Stimulated activated CD4-positive, alpha-beta T cell treated with anti-CD3 and anti-CD28 coated beads, Interleukin-4, amount 100 ng/mL, for 1 hour (primary cell): ENCODE results near the gene PPP1R14B.
"Not testable (repeated sequence)": the region's sequence is repeated elsewhere in the genome, so short reads cannot be mapped to it uniquely, and the experiment has no call there.

ENCODE experiments used
- DNase-seq: peaks from one replicate; pipeline ENCODE4 v3.0.0-alpha.2; 2020

The PPP1R14B gene

GRCh38 chr11:64260147-64260708 lies 13.5 kb upstream of the PPP1R14B start:
- no peak for DNase-seq

GRCh38 chr11:64259533-64260067 lies 12.9 kb upstream of the PPP1R14B start:
- DNase-seq: no peak

- no peak for DNase-seq
These were observed 12.3 kb upstream of the PPP1R14B start for GRCh38 chr11:64258946-64259532.

GRCh38 chr11:64258356-64258755 lies 11.6 kb upstream of the PPP1R14B start:
- DNase-seq: no peak

- DNase-seq: no peak
These were observed 9.6 kb upstream of the PPP1R14B start for GRCh38 chr11:64256300-64256699.

GRCh38 chr11:64255135-64256128 lies 8.7 kb upstream of the PPP1R14B start:
- DNase-seq: no peak

GRCh38 chr11:64254326-64254725 lies 7.6 kb upstream of the PPP1R14B start:
- DNase-seq: no peak

- no peak for DNase-seq
These were observed 6.7 kb upstream of the PPP1R14B start for GRCh38 chr11:64253481-64253880.

- no peak for DNase-seq
These were observed 6.3 kb upstream of the PPP1R14B start for GRCh38 chr11:64253043-64253442.

GRCh38 chr11:64252003-64252872 lies 5.5 kb upstream of the PPP1R14B start:
- no peak for DNase-seq

GRCh38 chr11:64251753-64252002 lies 4.9 kb upstream of the PPP1R14B start:
- no peak for DNase-seq

- DNase-seq: peak; percentile 64
These were observed 4.4 kb upstream of the PPP1R14B start, which contains the start of gene PLCB3 for GRCh38 chr11:64251016-64251752. PLCB3 (plus strand) TSS chr11:64251530; CDS start chr11:64251650, 120 bp downstream.

GRCh38 chr11:64250415-64251015 lies 3.8 kb upstream of the PPP1R14B start:
- DNase-seq: no peak

GRCh38 chr11:64249563-64250414 lies 3.0 kb upstream of the PPP1R14B start:
- no peak for DNase-seq

- DNase-seq: no peak
These were observed 2.3 kb upstream of the PPP1R14B start for GRCh38 chr11:64249038-64249437.

- DNase-seq: no peak
These were observed 1.8 kb upstream of the PPP1R14B start for GRCh38 chr11:64248578-64248977.

GRCh38 chr11:64247729-64248531 lies 1.2 kb upstream of the PPP1R14B start:
- DNase-seq: no peak

GRCh38 chr11:64246621-64246870 lies 197 bp downstream of the PPP1R14B start:
- not testable (repeated sequence) for DNase-seq

- DNase-seq: peak; percentile 86
These were observed 734 bp downstream of the PPP1R14B start for GRCh38 chr11:64245797-64246620.
